ENCODE data around the gene FGD5.

FGD5 gene

DNA sequence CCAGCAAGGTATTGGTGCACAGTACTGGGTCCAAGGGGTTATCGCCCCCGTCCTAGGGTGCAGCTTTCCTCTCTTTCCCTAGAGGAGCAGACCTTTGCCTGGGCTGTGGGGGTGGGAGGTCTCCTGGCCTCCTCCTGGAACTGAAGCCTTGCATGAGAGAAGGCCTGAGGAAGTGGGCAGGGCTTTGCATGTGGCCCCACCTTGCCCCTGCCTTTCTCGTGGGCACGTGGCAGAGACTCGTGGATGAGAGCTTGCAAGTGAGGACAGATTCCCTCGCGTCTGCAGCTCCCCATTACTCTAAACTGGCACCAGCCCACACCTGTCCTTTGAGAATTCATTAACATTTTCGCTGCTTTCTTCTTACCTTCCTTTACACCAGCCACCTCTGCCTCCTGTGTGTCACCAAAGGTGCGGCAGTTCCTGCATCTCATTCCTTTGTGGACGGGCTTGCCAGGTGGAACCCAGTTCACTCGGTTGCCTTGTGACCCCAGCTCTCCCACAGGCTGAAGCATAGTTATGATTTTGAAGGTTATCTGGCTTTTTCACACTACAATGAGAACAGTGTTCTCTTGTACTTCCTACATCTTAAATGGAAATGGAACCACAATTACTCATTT, 87.7 kb downstream of the FGD5 start:
- DNase-seq = no peak
- H3K27me3 ChIP-seq = no peaks in the 10 kb centered on the region
- TF ChIP-seq CTCF (IDR thresholded peaks at IDR 0.05; ENCODE audit: low read depth, low read length) = no peak
- no peak overlapping the region for H3K4me3 ChIP-seq (ENCODE audit: low read depth, low read length)
- no peaks in the 10 kb centered on the region for H3K36me3 ChIP-seq
- H3K9me3 ChIP-seq = no peaks in the 10 kb centered on the region
- no peaks in the 10 kb centered on the region for H3K4me1 ChIP-seq

- Histone ChIP-seq H3K27me3 (no peaks in the 10 kb centered on the region), H3K36me3 (no peaks in the 10 kb centered on the region), H3K4me1 (no peaks in the 10 kb centered on the region), H3K9me3 (no peaks in the 10 kb centered on the region), H3K4me3 (ENCODE audit: low read depth, low read length) (no peak overlapping the region)
- DNase-seq = no peak
- TF ChIP-seq CTCF (IDR thresholded peaks at IDR 0.05; ENCODE audit: low read depth, low read length) = no peak
Observed at GRCh38 chr3:14907043-14907966, 88.5 kb downstream of the FGD5 start.

- DNase-seq = no peak
- H3K4me3 ChIP-seq (ENCODE audit: low read depth, low read length) = no peak overlapping the region
- no peaks in the 10 kb centered on the region for H3K36me3 ChIP-seq
- H3K9me3 ChIP-seq = no peaks in the 10 kb centered on the region
- no peaks in the 10 kb centered on the region for H3K27me3 ChIP-seq
- TF ChIP-seq CTCF (IDR thresholded peaks at IDR 0.05; ENCODE audit: low read depth, low read length) = no peak
- H3K4me1 ChIP-seq = no peaks in the 10 kb centered on the region; the same call in 1 of the 2 replicates
Observed at GRCh38 chr3:14909250-14909649, 90.5 kb downstream of the FGD5 start.

GRCh38 chr3:14911651-14912050, 92.9 kb downstream of the FGD5 start:
- H3K36me3 ChIP-seq = no peaks in the 10 kb centered on the region
- H3K4me3 ChIP-seq (ENCODE audit: low read depth, low read length) = no peak overlapping the region
- DNase-seq = no peak
- no peak for TF ChIP-seq CTCF (IDR thresholded peaks at IDR 0.05; ENCODE audit: low read depth, low read length)
- no peaks in the 10 kb centered on the region for H3K9me3 ChIP-seq
- H3K4me1 ChIP-seq = no peaks in the 10 kb centered on the region; the same call in 1 of the 2 replicates
- no peaks in the 10 kb centered on the region for H3K27me3 ChIP-seq

DNA sequence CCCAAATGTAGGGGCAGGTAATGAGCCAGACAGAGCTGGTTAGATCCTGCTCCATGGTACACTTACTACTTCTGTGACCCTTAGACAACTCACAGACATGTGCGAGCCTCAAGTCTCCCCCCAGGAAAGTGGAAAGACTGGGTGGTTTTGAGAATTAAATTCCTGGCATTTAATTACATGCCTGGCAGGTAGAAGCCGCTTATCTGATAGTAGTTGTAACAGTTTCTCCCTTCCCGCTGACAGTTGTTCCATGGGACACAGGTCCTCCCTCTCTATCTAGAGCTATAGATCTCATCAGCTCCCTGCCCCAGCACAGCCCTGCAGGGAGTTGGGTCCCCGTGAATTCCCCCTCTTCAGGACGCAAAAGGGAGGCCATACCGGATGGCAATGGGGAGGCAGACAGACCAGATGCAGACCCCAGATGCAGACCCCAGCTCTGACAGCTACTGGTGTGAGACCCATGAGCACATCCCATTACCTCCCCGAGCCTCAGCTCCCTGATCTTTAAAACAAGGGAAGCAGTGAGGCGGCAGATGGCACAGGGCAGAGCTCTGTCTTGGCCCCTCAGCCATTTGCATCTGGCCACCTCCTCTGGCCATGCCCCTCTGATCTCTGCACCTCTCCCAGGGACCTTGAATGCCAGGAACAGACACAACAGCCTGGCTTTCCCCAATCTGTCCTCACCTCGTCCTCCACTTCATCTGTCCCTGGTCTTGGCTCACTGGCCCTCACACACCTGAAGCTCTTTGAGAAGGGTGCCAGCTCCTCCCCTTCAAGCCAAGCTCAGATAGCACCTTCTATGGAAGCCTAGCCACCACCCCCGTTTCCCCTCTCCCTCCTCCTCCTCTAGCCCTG, 94.5 kb downstream of the FGD5 start:
- no peaks in the 10 kb centered on the region for H3K9me3 ChIP-seq
- H3K36me3 ChIP-seq = no peaks in the 10 kb centered on the region
- H3K4me1 ChIP-seq = no peaks in the 10 kb centered on the region; the same call in 1 of the 2 replicates
- H3K27me3 ChIP-seq = no peaks in the 10 kb centered on the region
- TF ChIP-seq CTCF (IDR thresholded peaks at IDR 0.05; ENCODE audit: low read depth, low read length) = no peak
- H3K4me3 ChIP-seq (ENCODE audit: low read depth, low read length) = no peak overlapping the region
- DNase-seq = no peak
